Testis (tissue), 3 donors: ENCODE measurements around the gene WDR88. TPM values are rescaled to one million over a fixed set of nuclear protein-coding genes. Genes with fewer than 3 reads are reported as not detected.

Experiments used
- DNase-seq: peaks from one replicate; pipeline ENCODE4 v3.0.0-alpha.2; 2019
- H3K27ac ChIP-seq, 2 donors: fragments of 200-600 bp; sonication (generic); one replicate each; pipeline ENCODE4 v1.5.1; 2019
- H3K27me3 ChIP-seq: fragments of 200-600 bp; sonication (generic); one replicate; pipeline ENCODE4 v1.5.1; 2019
- H3K36me3 ChIP-seq: fragments of 200-600 bp; sonication (generic); one replicate; pipeline ENCODE4 v1.5.1; 2017; ENCODE audit warnings: low read depth; ENCODE audit errors: missing control alignments
- H3K4me1 ChIP-seq: fragments of 200-600 bp; sonication (generic); one replicate; pipeline ENCODE4 v1.5.1; 2019
- H3K4me3 ChIP-seq, 2 donors: fragments of 200-600 bp; sonication (generic); one replicate each; pipeline ENCODE4 v1.5.1; 2017 to 2019
- H3K9me3 ChIP-seq: fragments of 200-600 bp; sonication (generic); one replicate; pipeline ENCODE4 v1.5.1; 2017
- POLR2A ChIP-seq: fragments of 450-650 bp; IDR thresholded peaks from one replicate; pipeline ENCODE4 v1.6.1; 2017; ENCODE audit warnings: antibody characterized with exemption, mild to moderate bottlenecking, moderate library complexity
- WGBS, 2 donors: methylation state at CpG; one replicate each; pipeline ENCODE4 v1.1.5; 2018; 5-methylcytosine and 5-hydroxymethylcytosine counted together
- intact Hi-C: fragments of 100-400 bp; cut with DNase I; formaldehyde crosslinking; loops from one replicate; pipeline ENCODE4 v1.15.1; 2023; ENCODE audit warnings: low total_unique reads
- polyA plus RNA-seq: library from polyadenylated mRNA; stranded (reverse); fragments of 350-450 nt; fragmentation: Illumina TruSeq; extraction: RNeasy Lipid Tissue Mini Kit (QIAGEN cat#74804); gene quantifications from one replicate; pipeline ENCODE4 v1.2.3, GENCODE V29; 2014; ENCODE audit warnings: low read depth, low replicate concordance; ENCODE audit not compliant: insufficient read depth
- total RNA-seq, 2 donors: library from RNA; depleted of rRNA; stranded (reverse); fragments of >200 nt; gene quantifications; one replicate each; pipeline ENCODE4 v1.2.3, GENCODE V29; 2016
- TF ChIP-seq, protein P1 (sequence below), 3 experiments: fragments of 450-650 bp in 2 of 3; fragments of 200-600 bp in 1 of 3; sonication (generic) in 1 of 3; IDR thresholded peaks; one replicate each; pipeline ENCODE4 v1.5.1; 2016 to 2019; ENCODE audit warnings: antibody characterized with exemption in 3 of 3, mild to moderate bottlenecking in 2 of 3, moderate library complexity in 1 of 3

Gene WDR88
- total and polyA plus RNA-seq, 3 donors from 2014 or later: 5.0 to 15.3 (median 8.9) TPM

DNA sequence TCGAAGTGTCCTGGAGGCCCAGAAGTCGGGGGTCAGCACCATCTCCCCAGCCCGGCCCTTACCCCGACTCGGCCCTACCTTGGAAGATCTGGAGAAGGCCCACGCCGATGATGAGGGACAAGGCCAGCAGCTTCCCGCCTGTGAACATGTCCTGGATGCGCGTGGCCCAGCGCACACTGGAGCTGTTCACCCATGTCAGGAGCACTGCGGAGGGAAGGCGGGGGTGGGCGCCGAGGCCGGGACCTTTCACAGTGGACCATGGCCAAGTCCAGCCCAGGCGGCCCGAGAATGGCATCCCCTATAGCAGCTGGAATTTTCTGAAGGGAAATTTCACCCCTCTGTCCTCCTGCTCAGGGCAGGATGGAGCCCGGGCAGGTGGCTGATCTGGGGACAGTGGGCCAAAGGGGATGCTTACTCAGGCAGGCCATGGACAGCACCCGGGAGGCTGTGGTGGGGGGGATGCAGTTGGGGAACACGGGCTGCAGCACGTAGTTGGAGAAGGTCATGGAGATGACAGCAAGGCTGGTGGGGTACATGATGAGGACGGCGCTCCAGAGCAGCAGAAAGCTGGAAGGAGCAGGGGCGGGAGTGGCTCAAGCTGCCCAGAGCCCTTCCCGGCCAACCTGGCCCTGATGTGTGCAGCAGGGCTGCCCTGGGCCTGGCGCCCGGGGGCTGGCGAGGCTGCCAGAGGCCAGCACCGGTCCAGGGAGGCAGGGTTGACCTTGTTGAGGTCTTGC is 80.7 kb downstream of the WDR88 start:
- Histone ChIP-seq H3K4me3 (no peak overlapping the region), H3K36me3 (no peaks in the 10 kb centered on the region), H3K27me3 (no peaks in the 10 kb centered on the region), H3K27ac (no peak overlapping the region), H3K4me1 (peaks cover 2% of the 10 kb centered on the region), H3K9me3 (no peaks in the 10 kb centered on the region)
- intact Hi-C loops: no loop called here
- TF ChIP-seq POLR2A: no peak
- TF ChIP-seq, protein P1, sequence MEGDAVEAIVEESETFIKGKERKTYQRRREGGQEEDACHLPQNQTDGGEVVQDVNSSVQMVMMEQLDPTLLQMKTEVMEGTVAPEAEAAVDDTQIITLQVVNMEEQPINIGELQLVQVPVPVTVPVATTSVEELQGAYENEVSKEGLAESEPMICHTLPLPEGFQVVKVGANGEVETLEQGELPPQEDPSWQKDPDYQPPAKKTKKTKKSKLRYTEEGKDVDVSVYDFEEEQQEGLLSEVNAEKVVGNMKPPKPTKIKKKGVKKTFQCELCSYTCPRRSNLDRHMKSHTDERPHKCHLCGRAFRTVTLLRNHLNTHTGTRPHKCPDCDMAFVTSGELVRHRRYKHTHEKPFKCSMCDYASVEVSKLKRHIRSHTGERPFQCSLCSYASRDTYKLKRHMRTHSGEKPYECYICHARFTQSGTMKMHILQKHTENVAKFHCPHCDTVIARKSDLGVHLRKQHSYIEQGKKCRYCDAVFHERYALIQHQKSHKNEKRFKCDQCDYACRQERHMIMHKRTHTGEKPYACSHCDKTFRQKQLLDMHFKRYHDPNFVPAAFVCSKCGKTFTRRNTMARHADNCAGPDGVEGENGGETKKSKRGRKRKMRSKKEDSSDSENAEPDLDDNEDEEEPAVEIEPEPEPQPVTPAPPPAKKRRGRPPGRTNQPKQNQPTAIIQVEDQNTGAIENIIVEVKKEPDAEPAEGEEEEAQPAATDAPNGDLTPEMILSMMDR (IDR thresholded peaks at IDR 0.05): no peak
- 92% methylated on average over 17 to 30 of the region's 30 CpGs for WGBS, 2 donors
- no peak for DNase-seq

DNA sequence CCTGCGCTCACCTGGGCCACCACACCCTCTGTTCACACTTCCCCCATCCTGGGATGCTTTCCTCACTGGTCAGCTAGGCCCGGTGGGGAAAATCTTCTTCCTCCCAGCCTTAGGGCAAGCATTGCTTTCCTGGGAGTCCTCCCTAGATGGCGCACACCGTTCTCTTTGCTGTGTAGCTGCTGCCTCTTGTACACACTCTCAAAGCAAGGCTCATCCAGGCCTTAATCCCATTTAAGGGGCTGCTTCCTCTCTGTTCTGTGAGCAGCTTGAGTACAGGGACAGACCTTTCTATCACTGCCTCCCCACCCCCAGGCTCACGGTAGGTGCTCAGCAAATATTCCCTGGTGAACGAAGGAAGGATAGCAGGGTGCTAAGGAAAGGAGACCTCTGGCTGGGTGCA is 82.7 kb downstream of the WDR88 start:
- TF ChIP-seq, protein P1 (IDR thresholded peaks at IDR 0.05): no peak
- no peak for TF ChIP-seq POLR2A
- no peaks in the 10 kb centered on the region for H3K9me3 ChIP-seq
- H3K27me3 ChIP-seq: no peaks in the 10 kb centered on the region
- H3K36me3 ChIP-seq: no peaks in the 10 kb centered on the region
- peaks cover 3% of the 10 kb centered on the region for H3K4me1 ChIP-seq
- H3K27ac ChIP-seq: no peak overlapping the region
- WGBS, 2 donors: 67 to 72% methylated on average over 4 to 6 of the region's 6 CpGs
- intact Hi-C loops: no loop called here
- H3K4me3 ChIP-seq: no peak overlapping the region
- no peak for DNase-seq

DNA sequence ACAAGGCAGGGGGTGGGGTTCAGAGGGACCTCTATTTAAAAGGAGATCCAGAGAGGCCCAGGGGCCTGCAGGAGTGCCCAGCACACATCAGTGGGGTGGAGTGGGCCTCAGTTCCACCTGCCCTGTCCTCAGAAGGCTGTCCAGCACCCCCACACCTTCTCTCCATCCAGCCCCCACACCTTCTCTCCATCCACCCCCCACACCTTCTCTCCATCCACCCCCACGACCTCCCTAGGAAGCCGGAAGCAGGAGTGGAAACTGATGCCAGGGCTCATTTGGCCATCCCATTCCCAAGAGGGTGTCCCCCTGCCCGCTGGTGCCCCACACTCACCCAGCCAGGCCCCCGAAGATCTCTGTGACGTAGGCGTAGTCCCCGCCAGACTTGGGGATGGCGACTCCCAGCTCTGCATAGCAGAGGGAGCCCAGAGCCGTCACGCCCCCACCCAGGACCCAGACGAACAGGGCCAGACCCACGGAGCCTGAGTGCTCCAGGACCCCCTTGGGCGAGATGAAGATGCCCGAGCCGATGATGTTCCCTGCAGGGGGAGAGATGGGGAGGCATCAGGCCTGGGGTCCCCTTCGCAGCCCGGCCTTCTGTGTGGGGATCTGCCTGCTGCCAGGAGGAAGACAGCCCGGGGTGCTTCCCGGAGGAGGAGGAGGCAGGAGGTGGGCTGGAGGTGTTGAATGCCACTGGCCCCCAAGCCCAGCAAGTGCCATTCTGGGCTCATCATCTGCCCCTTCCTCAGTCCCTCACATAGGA is 83.7 kb downstream of the WDR88 start:
- Histone ChIP-seq H3K27me3 (no peaks in the 10 kb centered on the region), H3K4me3 (no peak overlapping the region), H3K9me3 (no peaks in the 10 kb centered on the region), H3K27ac (no peak overlapping the region), H3K4me1 (peaks cover 3% of the 10 kb centered on the region), H3K36me3 (no peaks in the 10 kb centered on the region)
- DNase-seq: no peak
- no peak for TF ChIP-seq POLR2A
- TF ChIP-seq, protein P1 (IDR thresholded peaks at IDR 0.05): no peak
- 88 to 89% methylated on average over 3 to 19 of the region's 19 CpGs for WGBS, 2 donors
- intact Hi-C loops: no loop called here

DNA sequence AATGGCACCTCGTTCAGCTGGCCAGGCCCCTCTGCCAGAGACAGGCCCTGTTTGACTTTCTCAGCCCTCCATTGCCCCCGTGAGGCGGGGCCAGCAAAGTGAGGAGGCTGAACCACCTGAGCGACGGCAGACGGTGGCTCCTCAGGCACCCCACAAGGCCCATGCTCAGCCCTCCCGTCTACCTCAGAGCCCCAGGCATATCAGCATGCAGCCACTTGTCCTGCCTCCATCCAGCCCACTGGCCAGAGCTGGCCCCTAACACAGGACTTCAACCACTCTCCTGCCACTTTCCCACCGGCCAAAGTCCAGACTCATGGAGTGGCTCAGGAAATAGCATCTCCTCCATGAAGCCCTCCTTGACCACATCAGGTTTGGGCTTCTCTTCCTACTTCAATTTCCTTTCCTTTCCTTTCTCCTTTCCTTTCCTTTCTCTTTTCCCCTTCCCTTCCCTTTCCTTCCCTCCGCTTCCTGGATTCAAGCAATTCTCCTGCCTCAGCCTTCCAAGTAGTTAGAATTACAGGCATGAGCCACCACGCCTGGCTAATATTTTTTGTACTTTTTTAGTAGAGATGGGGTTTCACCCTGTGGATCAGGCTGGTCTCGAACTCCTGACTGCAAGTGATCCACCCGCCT is 84.4 kb downstream of the WDR88 start:
- Histone ChIP-seq H3K4me3 (no peak overlapping the region), H3K27me3 (no peaks in the 10 kb centered on the region), H3K27ac (no peak overlapping the region), H3K9me3 (no peaks in the 10 kb centered on the region), H3K36me3 (no peaks in the 10 kb centered on the region), H3K4me1 (peaks cover 3% of the 10 kb centered on the region)
- intact Hi-C loops: no loop called here
- no peak for TF ChIP-seq POLR2A
- TF ChIP-seq, protein P1 (IDR thresholded peaks at IDR 0.05): no peak
- WGBS, 2 donors: 81 to 93% methylated on average over 12 of the region's 12 CpGs
- no peak for DNase-seq
